Hepatic stellate cell (primary cell): ENCODE measurements around the gene KIAA1217.
A peak's percentile ranks its signal among the peaks of the same experiment; 100 is the strongest.
"Not testable (repeated sequence)": the region's sequence is repeated elsewhere in the genome, so short reads cannot be mapped to it uniquely, and the experiment has no call there.

Experiments used
- DNase-seq: peaks from one replicate; pipeline ENCODE4 v3.0.0; 2011; ENCODE audit warnings: low spot score

The KIAA1217 gene

GRCh38 chr10:24467605-24468004 lies 258.7 kb downstream of the KIAA1217 start:
- DNase-seq, result no peak

- no peak for DNase-seq
Measured at GRCh38 chr10:24468281-24468751, 259.4 kb downstream of the KIAA1217 start.

DNA sequence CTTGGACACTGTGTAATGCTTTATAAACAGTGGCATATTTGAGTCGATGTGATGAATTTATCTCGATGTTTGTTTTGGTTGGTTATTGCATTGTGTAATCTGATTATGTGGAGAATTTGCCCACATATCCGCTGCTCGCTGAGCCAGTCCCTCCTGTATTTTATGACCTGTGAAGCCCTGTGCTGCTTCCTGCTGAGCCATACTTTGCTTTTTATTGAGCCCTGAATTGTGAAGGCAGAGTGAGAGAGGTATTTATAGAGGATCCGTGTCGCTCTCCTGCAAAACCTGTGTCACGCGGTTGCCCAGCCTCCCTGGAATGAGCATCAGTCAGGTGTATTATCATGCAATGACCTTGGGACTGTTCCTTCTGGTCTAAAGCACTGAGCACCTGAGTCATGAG lies 261.1 kb downstream of the KIAA1217 start:
- no peak for DNase-seq

DNA sequence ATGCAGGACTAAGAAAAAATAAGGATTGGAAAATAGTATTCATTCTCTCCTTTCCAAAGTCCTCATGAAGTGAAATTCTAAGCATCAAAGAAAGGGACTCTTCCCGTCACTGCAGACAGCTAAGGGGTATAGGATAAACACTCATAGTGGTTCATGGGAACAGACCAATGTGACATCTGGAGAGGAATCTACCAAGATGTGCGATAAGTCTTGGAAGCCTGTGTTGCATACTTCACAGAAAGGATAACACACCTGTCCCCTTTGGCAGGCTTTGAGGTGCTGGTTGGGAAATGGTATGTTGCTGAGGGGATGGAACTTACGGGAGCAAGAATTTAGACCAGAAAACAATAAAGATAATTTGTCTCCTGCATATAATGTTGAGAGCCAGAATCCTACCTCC lies 266.7 kb downstream of the KIAA1217 start:
- DNase-seq, result no peak

DNA sequence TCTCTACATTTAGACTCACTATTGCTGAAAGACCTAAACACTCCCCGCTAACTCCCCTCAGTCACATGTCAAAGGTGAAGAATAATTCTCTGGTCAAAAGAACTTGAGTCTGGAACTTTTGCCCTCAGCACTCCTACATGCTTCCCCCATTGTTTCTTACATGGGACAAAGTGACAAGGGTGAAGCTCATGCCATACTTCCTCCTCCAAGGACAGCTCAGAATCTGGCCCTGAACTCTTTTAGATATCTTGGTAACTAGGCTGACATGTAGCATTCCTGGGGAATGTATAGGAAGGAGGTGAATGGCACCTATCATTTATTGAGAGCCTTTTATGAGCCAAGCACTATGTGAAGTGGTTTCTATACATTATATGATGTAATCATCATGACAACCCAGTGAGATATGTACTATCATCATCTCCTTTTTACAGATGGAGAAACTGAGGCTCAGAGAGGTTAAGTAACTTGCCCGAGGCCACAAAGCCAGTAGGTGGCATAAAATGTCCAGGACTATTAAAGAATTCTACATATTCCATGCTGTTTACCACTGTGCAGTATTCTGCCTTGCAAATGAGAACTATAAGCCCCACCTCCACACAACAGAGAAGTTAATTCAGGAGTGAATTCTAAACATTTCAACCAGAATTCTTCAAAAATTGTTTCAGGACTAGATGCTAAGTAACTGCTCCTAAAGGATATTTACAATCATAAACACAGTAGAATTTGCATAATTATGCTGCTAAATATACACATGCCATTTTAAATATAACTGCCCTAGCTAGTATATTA lies 268.2 kb downstream of the KIAA1217 start:
- DNase-seq, result no peak

DNA sequence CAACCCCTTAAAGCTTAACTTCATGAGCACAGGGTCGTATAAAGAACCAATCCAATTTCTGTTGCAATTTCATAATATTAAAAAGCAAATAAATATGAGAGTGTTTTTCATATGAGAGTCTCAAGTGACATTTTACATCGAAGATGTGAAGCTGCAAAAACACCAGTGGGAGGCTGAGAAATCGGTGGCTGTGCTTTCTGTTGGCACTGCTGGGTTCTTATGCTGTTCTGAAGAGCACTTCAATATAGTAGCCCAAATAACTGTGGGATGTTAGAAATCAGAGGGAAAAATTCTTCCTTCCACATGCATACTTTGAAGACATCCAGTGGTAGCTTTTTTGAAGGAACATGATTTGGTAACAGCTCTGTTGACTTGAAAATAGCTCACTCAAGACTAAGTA lies 269.0 kb downstream of the KIAA1217 start:
- no peak for DNase-seq

DNA sequence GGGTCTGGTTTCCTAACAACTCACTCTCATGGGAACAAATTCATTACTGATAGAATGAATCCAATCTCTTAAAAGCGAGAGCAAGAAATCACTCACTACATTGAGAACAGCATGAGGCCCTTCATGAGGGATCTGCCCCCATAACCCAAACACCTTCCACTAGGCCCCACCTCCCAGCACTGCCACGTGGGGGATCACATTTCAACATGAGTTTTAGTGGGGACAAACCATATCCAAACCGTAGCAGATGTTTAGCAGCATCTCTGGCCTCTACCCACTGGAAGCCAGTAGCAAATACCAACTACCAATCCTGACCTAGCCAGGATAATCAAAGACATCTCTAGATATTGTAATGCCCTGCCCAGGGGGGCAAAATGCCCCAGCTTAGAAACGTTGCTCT lies 270.9 kb downstream of the KIAA1217 start:
- DNase-seq, result no peak

- DNase-seq, result no peak
Measured at GRCh38 chr10:24480447-24480846, 271.5 kb downstream of the KIAA1217 start.

DNA sequence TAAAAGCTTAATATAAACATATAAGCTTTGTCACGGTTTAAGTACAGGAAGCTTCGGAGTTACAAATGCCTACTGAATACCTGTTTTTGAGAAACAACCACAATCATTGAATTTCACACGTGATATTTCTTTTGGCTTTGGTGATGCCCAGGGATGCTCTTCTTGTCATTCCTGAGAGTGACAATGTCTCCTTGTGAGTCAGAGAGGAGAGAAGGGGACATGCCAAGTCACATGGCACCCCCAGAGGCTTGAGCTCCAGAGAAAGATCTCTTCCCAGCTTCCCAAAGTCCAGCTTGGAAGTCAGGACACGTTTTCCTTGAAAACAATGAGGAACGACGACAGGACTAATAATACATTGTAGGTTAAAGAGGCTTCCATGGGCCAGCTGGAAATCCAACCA lies 272.3 kb downstream of the KIAA1217 start:
- no peak for DNase-seq

GRCh38 chr10:24482713-24483112 lies 273.8 kb downstream of the KIAA1217 start:
- DNase-seq, result not testable (repeated sequence)

DNA sequence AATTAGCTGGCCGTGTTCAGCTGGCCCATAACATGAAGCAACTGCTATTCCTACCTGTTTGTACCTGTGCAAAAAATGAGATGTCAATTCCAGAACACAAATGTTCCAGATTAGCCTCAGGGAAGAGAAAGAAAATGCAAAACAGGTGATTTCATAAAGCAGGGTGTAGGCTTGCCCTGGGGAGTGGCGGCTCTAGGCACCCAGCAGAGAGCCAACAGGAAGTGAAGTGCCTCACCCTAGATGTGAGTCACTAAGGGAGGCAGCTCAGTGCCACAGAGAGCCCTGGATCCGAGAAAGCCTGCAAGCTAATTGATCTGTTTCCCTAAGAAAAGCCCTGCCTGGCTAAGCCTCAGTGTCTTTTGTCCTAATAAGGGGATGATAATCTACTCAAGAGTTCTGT lies 274.8 kb downstream of the KIAA1217 start:
- peak; percentile 32 for DNase-seq

- no peak for DNase-seq
Measured at GRCh38 chr10:24484771-24485170, 275.8 kb downstream of the KIAA1217 start.

DNA sequence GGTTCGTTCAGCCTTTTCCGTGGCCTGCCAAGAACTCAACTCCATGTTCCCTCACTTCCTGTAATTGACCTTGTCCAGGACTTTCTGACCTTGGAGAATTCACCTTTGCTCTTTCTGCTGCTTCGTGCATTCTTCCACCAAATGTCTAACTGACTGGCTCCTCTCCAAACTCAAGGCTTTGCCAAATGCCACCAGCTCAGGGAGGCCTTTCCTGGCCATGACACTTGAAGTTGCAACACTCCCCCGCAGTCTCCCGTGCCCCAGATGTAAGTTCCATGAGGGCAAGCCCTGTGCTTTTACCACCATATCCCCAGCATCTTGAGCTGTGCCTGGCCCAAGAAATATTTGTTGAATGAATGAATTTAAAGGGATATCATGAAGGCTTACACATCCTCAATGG lies 276.4 kb downstream of the KIAA1217 start:
- no peak for DNase-seq

GRCh38 chr10:24488631-24489030 lies 279.7 kb downstream of the KIAA1217 start:
- no peak for DNase-seq

- DNase-seq, result no peak
Measured at GRCh38 chr10:24493165-24493564, 284.2 kb downstream of the KIAA1217 start.

DNA sequence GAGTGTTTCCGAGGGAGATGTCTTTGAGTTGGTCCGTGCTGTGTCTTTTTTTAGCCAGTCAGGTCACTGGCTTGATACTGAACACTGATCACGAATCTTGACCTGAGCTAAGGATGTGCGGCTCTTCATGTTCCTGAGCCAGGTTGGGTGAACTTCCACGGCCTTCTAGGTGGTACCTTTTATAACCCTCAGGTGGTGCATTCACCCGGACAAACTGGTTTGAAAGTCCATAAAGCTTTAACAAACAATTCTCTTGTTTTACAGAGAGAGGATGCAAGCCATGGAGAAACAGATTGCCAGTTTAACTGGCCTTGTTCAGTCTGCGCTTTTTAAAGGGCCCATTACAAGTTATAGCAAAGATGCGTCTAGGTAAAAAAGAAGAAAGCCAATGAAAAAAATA lies 285.3 kb downstream of the KIAA1217 start:
- no peak for DNase-seq

GRCh38 chr10:24494777-24495176 lies 285.8 kb downstream of the KIAA1217 start:
- no peak for DNase-seq

DNA sequence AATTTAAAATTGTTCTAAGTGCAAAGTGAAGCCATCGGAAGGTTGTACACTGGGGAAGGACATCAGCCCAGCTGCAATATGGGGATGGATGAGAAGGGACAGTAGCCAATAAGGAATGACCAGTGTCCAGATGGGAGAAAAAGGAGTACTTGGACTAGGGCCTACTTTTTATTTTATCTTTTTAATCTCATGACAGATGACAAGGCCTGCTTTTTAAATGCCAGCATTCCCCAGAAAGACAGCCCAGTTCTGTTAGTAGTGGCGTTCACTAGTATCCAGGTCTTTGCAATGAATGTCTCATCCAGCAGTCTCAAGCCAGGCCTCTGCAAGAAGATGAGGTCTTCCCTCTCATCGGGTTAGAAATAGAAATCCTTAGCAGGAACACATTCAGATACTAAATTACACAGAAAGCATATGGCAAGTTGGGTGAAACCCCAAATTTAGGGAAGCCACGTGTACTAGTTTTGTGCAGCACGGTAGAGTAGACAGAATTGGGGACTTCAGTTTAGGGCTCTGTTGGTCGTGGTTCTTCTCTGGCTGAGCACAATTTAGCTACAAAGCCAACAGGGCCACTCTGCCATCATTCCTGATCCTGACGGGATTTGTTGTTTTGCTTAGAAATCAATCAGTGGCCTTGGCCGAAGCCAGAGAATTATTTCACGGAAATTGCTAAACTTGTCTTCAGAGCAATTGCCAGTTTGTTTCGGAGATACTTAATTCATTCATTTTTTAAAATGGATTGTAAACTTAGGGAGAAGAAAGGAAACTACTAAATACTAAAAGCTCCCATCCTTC lies 286.9 kb downstream of the KIAA1217 start:
- no peak for DNase-seq

DNA sequence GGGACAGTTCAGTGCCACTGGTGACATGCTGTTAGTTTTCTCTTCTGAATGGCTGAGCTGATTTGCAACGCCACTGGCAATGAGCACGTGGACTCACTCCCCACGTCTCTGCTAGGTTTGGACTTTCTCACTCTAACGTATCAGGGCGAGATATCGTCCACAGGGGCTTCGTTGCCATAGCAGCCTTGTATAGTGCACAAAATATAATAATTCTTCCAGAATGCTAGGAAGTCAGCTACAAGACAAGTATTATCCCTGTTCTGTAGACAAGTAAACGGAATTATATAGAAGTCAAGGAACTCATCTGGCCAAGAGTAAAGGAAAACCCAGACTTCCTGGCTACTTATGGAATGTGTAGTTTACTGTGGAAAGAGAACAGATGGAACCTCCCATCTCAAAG lies 288.0 kb downstream of the KIAA1217 start:
- no peak for DNase-seq

- no peak for DNase-seq
Measured at GRCh38 chr10:24501056-24501711, 292.2 kb downstream of the KIAA1217 start.

- no peak for DNase-seq
Measured at GRCh38 chr10:24502006-24502405, 293.1 kb downstream of the KIAA1217 start.

DNA sequence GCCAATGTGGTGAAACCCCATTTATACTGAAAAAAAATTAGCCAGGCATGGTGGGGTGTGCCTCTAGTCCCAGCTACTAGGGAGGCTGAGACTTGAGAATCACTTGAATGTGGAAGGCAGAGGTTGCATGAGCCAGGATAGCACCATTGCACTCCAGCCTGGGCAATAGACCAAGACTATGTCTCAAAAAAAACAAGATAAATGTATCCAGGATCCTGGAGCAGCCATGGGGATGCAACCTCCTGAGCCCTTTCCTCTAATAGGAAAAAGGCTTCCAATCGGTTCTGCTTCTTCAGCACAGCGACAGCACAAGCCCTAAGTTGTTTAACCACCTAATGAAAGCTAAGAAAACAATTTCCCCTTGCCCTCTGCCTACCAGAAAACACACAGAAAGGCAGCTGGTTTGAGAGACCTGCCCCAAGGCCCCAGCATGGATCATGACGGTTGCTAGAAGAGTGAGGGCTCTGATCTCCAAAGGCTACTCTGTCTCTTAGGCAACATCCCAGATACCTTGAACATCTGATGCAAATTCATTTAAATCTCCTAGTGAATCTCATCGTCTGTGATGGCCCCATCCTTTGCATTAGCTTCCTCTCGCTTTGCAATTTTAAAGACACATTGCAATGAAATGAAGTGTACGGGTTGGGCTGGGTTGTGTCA lies 294.0 kb downstream of the KIAA1217 start:
- DNase-seq, result no peak
